T-helper 1 cell treated with Interleukin-12 subunit alpha and Interleukin-12 subunit beta and Interleukin-4 antibody, amounts not matched to agents 30 ng/mL and 1 ng/mL, for 36 hours (primary cell): ENCODE results near the gene RTN4RL1. TPM values are rescaled to one million over a fixed set of nuclear protein-coding genes. Genes with fewer than 3 reads are reported as not detected.

Experiments used
- intact Hi-C: fragments of 100-400 bp; cut with micrococcal nuclease; formaldehyde crosslinking; loops from one replicate; pipeline ENCODE4 v1.15.1; 2024
- total RNA-seq: library from RNA; stranded (reverse); gene quantifications from 2 replicates; pipeline ENCODE4 v1.2.3, GENCODE V29; 2022

The RTN4RL1 gene
- total RNA-seq, 1 donor from 2014 or later, result 1.5 TPM

DNA sequence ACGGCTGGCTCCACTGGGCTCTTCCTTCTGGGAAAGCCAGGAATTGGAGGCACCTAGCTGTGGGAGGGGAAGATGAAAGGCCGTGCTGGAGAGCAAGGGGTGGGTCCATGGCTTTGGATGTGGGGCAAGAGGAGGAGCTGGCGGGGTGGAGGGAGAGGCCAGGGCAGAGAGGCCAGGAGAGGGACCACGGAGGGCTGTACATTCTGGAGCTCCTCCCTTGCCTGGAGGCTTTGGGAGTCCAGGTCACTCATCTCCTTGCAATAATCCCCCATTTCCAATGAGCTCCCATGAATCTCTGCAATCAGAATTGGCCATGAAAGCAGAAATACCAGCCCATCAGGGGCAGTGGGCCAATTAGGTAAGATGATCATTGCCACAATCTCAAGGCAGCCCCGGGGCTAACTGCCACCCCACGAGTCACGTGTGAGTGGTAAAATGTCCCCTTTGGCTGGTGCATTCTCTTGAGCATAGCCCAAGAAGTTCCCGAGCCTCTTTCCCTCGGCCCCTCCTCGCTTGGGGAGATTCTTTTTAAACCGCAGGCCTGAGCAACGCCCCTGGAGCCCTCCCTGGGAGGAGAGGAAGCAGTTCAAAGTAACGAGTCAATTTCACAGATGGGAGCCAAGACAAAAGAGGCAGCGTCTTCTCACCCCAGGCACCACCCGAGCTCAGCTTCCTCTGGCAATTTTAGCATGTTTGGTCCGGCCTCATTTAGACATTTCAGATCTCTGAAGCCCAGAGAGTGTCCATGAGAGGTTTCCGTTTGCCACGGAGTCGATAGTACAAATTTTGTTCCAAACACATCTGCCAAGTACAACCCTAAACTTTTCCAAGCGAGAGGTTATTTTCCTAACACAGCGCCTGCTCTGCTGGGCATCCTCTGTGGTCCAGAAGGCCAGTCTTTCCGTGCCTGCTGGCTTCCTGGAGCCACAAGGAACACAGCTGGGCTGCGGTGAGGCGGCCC, 13.4 kb downstream of the RTN4RL1 start:
- intact Hi-C loops, result no loop called here

- intact Hi-C loops, result no loop called here
These were observed 15.4 kb downstream of the RTN4RL1 start for GRCh38 chr17:2009737-2010136.

DNA sequence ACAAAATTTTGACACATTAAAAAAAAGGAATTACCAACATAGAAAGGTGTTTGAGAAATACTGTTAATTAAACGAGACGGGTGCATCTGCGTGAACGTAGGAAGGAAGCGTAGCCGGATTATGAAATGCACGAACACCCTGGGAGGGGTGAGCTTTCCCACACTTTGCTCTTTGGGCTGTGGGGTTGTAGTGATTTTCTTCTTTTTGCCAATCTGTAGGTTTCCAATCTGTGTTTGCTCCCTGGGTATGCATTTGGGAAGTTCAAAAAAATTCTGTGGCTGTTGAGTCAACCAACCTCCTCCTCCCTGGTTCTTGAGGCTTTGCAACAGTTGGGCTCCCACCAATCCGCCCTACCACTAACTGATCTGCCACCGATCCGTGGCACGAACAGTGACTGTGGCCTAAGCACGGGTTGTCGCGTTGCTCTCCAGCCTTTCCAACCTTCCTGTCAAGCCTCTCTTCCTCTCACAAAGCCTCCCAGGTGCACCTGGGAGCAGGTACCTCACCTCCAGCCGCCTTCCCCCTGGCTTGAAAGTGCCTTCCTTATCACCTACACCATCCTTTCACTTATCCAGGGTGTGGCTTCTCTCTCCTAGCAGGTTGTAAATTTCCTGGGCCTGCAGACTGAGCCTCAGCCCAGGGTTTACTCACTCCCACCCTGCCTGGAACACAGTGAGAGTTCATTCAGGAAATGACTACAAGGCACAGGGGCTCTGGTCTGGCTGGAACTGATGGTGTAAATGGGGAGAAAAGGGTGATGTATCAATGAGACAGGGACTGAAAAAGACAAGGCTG, 16.6 kb downstream of the RTN4RL1 start:
- intact Hi-C loops, result no loop called here

DNA sequence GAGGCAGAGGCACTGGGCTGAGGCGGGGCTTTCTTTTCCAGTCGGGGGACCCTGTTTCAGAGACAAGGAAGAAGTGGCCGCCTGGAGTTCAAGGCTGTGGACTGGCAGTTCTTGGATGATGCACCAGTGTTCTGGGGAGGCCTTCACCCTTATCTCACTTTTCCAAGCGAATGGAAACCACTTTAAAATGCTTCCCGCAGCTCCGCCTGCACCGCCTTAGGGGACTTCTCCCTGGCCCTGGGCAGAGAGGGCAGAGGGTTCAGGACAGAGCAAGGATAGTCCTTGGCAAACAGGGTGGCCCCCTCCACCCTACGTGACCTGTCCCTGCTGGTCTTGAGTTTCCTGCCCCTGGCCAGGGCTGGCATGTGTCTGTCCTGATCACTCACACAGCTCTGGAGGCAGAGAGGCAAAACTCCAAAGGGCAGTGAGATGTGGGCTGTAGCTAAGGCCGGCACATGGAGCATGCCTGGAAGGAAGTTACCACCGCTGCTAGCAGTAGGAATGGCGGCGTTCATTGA, 20.6 kb downstream of the RTN4RL1 start:
- intact Hi-C loops, result no loop called here

GRCh38 chr17:2003525-2003924, 21.6 kb downstream of the RTN4RL1 start:
- intact Hi-C loops, result no loop called here

- intact Hi-C loops, result no loop called here
These were observed 22.3 kb downstream of the RTN4RL1 start for GRCh38 chr17:2002767-2003329.

DNA sequence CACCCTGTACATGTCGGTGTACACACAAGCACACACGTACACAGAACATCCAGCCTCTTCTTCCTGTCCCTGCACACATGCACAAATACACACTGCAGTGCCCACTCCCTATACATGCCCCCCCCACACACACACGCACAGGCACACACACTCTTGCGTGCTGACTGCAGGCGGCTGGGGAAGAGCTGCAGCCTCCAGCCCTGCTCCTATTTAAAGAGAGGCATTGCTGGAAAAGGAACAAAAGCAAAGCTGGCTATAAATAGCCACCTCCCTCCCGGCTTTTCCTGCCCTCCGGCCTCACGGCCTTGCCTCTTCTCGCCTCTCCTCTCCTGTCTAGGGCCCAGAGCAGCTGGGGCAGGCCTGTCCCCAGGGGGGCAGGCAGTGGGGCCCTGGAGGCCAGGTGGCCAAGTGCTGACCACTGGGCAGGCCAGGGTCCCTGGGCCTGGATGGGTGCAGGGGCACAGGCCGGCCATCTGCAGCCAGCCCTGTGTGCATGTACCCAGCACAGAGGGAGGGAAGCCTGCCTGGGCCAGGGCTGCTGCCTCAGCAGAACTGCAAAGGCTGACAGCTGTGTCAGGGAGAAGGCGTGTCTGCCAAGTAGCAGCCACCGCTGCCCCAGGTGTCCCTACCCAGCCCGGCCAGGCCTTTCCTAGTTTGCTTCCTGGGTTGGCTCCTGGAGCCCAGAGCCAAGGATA, 25.4 kb downstream of the RTN4RL1 start:
- intact Hi-C loops, result no loop called here

GRCh38 chr17:1997927-1998742, 27.0 kb downstream of the RTN4RL1 start:
- intact Hi-C loops, result no loop called here

DNA sequence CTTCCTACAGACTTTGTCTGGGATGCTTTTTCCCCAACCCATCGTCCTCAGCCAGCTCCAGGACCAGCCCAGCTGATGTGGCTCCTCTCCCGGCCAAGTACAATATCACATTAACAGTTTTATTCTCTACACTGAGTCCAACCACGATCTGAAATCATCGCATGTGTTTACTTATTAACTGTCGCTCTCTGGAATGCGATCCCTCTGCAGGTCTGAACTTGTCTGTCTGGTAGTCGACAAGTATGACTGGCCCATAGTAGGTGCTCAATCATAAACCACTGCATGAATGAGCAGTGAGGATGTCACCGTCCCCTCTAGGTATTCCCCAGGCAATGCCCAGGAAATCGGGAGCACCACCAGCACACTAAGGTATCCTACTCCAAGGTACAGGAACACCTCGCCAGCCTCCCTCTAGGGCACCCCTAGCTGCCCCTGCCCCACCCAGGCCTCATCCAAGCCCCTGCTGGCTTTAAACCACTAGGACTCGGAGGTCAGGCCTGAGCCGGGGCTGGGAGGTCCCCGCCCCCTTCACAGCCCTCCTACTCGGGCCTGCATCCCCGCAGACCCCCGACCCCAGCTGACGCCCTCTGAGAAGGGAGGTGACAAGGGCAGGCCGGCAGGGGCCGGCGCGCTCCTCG, 27.7 kb downstream of the RTN4RL1 start:
- intact Hi-C loops, result no loop called here

DNA sequence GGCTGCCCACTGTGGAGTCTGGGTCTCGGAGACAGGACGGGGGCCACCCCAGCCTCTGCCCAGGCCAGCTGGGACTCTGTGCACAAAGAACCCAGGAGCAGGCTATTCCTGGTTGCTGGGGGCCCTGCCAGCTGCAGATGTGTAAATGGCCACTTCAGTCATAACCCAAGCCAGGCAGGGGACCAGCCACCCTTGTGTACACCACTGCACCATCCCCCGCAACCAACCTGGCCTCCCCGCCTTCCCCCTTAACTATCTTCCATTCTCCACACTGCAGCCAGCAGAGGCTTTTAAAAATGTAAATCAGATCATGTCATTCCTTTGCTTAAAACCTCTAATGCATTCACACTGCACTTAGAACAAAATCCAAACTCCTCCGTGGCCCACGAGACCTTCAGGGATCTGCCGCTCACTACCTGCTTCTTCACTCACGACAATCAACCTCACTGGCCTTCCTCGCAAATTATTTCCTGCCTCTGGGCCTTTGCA, 28.3 kb downstream of the RTN4RL1 start:
- intact Hi-C loops, result no loop called here

- intact Hi-C loops, result no loop called here
These were observed 29.0 kb downstream of the RTN4RL1 start for GRCh38 chr17:1995907-1996799.

DNA sequence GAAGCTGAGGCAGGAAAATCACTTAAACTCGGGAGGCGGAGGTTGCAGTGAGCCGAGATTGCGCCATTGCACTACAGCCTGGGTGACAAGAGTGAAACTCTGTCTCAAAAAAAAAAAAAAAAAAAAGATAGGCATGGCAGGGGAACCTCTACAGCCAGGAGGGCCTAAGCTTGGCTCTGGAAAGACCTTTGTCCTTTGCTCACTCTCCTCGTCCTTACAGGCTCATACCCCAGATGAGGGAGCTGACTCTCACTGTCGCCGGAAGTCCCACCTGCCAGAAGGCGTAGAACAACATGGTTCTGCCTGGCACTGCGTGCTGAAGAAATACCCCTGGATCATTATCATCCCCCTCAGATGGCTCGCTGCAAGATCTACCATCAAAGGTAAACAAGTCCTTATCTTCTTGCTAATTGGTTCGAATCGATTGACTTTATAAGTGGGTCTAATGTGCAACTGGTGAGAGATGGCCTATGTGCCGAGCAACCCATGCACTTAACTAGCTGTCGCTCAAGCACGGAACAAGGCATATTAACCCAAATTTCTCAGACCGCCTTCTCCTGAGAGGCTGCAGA, 29.7 kb downstream of the RTN4RL1 start:
- intact Hi-C loops, result no loop called here

DNA sequence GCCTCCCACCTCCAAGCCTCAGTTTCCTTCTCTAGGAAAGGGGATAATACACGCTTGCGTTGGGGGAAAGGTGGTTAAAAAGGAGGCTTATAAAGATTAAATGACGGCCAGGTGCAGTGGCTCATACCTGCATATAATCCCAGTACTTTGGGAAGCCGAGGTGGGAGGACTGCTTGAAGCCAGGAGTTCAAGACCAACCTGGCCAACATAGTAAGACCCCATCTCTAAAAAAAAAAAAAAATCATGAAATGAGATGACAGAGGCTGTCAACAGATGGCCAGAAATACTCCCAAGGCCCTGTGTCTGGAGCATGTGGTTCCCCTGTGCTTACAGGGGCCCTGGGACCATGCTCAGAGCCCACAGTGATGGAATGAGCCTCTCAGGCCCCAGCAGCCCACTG, 30.4 kb downstream of the RTN4RL1 start:
- intact Hi-C loops, result no loop called here

DNA sequence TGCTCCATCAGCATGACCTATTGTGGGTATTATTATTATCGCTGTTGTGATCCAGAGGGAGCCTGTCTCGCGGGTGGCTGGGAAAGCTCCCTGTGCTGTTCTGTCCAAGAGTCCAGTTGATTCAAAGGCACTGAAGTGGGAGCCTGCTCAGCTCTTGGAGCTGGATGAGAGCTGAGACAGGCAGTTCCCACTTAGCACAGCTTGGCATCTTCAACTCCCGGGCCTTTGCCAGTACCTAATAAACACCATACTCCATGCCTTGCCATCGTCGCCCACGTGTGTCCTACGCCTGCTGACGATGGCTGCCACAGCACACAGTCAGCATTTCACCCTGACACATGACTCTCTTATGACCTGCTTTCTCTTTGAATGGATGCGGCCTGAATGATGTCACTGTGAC, 32.6 kb downstream of the RTN4RL1 start:
- intact Hi-C loops, result no loop called here

- intact Hi-C loops, result no loop called here
These were observed 36.0 kb downstream of the RTN4RL1 start for GRCh38 chr17:1989135-1989534.

GRCh38 chr17:1986783-1987451, 38.2 kb downstream of the RTN4RL1 start:
- intact Hi-C loops, result no loop called here

- intact Hi-C loops, result no loop called here
These were observed 39.4 kb downstream of the RTN4RL1 start for GRCh38 chr17:1985686-1986085.

- intact Hi-C loops, result no loop called here
These were observed 40.0 kb downstream of the RTN4RL1 start for GRCh38 chr17:1985093-1985492.
